ENCODE results near the gene FMN2. TPM values are rescaled to one million over a fixed set of nuclear protein-coding genes. Genes with fewer than 3 reads are reported as not detected.

FMN2 gene
- total RNA-seq, 1 experiment from 2014 or later, result 0.59 TPM

DNA sequence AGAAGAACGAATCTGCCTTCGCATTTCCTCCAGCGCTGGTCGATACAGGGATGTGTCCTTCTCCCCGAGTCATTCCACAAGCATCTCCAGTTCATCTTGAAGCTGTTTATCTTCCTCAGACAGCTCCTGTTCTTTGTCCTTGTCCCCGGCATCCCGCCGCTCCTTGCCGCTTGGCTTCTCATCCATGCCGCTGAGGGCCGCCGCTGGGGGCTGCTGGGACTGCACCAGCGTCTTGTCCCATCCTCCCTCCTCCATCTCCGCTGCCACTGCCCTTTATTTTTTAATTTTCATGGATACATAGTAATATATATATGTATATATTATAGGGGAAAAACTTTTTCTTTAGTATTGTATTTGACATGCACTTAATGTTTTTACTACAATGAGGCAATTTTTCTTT lies 53.4 kb downstream of the FMN2 start:
- no peak overlapping the region for H3K27ac ChIP-seq (ENCODE audit: insufficient read length, low read depth, low read length)
- no peaks in the 10 kb centered on the region for H3K23me2 ChIP-seq (ENCODE audit: insufficient read length, low read depth, low read length, poor library complexity, severe bottlenecking)
- TF ChIP-seq, protein P1, sequence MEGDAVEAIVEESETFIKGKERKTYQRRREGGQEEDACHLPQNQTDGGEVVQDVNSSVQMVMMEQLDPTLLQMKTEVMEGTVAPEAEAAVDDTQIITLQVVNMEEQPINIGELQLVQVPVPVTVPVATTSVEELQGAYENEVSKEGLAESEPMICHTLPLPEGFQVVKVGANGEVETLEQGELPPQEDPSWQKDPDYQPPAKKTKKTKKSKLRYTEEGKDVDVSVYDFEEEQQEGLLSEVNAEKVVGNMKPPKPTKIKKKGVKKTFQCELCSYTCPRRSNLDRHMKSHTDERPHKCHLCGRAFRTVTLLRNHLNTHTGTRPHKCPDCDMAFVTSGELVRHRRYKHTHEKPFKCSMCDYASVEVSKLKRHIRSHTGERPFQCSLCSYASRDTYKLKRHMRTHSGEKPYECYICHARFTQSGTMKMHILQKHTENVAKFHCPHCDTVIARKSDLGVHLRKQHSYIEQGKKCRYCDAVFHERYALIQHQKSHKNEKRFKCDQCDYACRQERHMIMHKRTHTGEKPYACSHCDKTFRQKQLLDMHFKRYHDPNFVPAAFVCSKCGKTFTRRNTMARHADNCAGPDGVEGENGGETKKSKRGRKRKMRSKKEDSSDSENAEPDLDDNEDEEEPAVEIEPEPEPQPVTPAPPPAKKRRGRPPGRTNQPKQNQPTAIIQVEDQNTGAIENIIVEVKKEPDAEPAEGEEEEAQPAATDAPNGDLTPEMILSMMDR (conservative IDR thresholded peaks at IDR 0.05), result no peak
- H4K8ac ChIP-seq (replicated peaks; ENCODE audit: insufficient read length, low read depth, low read length), result no peak overlapping the region
- no peaks in the 10 kb centered on the region for H3K4me1 ChIP-seq (ENCODE audit: insufficient read depth, low read length)
- H4K5ac ChIP-seq (ENCODE audit: insufficient read length, low read depth, low read length), result no peak overlapping the region
- H4K91ac ChIP-seq (ENCODE audit: insufficient read length, low read depth, low read length), result no peak overlapping the region
- H2AFZ ChIP-seq (ENCODE audit: low read length), result no peak overlapping the region
- H3K27me3 ChIP-seq (ENCODE audit: insufficient read depth, low read length), result no peaks in the 10 kb centered on the region
- no peak overlapping the region for H2AK5ac ChIP-seq (ENCODE audit: insufficient read length, low read length)
- no peak overlapping the region for H3K23ac ChIP-seq (ENCODE audit: insufficient read length, low read depth, low read length)
- no peak overlapping the region for H3K56ac ChIP-seq (ENCODE audit: insufficient read length, low read depth, low read length)
- H2BK120ac ChIP-seq (ENCODE audit: low read depth, low read length, poor library complexity, severe bottlenecking), result no peak overlapping the region
- H3K14ac ChIP-seq (ENCODE audit: insufficient read depth, low read length), result no peak overlapping the region
- H3K4me3 Mint-ChIP-seq, result no peak overlapping the region
- no peaks in the 10 kb centered on the region for H3K79me2 ChIP-seq (ENCODE audit: insufficient read depth, low read length)
- no CpG with 5 or more reads among the region's 14 CpGs for WGBS (ENCODE audit: extremely low coverage, insufficient read length, low lambda C conversion rate)
- H3K18ac ChIP-seq (ENCODE audit: insufficient read length, low read depth, low read length), result no peak overlapping the region
- H3K4me1 Mint-ChIP-seq, result no peaks in the 10 kb centered on the region
- no peak overlapping the region for H3K27ac Mint-ChIP-seq
- H4K20me1 ChIP-seq (ENCODE audit: control insufficient read depth, insufficient read depth, insufficient read length), result no peaks in the 10 kb centered on the region
- no peak overlapping the region for H3T11ph ChIP-seq (ENCODE audit: low read length)
- no peaks in the 10 kb centered on the region for H3K27me3 Mint-ChIP-seq (ENCODE audit: low read depth)
- no peak overlapping the region for H2BK5ac ChIP-seq (ENCODE audit: insufficient read length, low read length)
- peaks cover 0 to 5% (median 0%) of the 10 kb centered on the region in 3 experiments; a peak in 2 of 7 replicates for H3K36me3 Mint-ChIP-seq (ENCODE audit: insufficient read depth in 1 of 3, low read depth in 3 of 3)
- no peak overlapping the region for H3K9ac ChIP-seq (ENCODE audit: extremely low read depth, insufficient read length, low read length)
- no peak overlapping the region for H2BK12ac ChIP-seq (ENCODE audit: insufficient read length, low read depth, low read length)
- H3K4ac ChIP-seq (ENCODE audit: low read depth, low read length), result no peak overlapping the region
- H3K9me3 Mint-ChIP-seq, result no peaks in the 10 kb centered on the region
- H3K4me2 ChIP-seq (ENCODE audit: insufficient read depth, insufficient read length, low read length), result no peak overlapping the region
- no peaks in the 10 kb centered on the region for H3K9me3 ChIP-seq (ENCODE audit: control insufficient read depth, low read depth, low read length)
- H2BK20ac ChIP-seq (ENCODE audit: low read depth, low read length, poor library complexity, severe bottlenecking), result no peak overlapping the region
- H2BK15ac ChIP-seq (ENCODE audit: low read depth, low read length), result no peak overlapping the region
- H3K79me1 ChIP-seq (ENCODE audit: insufficient read depth, low read depth, low read length, poor library complexity, severe bottlenecking), result no peaks in the 10 kb centered on the region
- DNase-seq, result no peak
